HEK293 (cell line): ENCODE results near the gene SMIM41.
A peak's percentile ranks its signal among the peaks of the same experiment; 100 is the strongest.

Experiments
- CTCF ChIA-PET: fragments of 350-600 bp; formaldehyde crosslinking; extraction: SDS; loops from one replicate; lab custom pipeline; 2021; ENCODE audit warnings: antibody characterized with exemption; lab: Yijun Ruan, JAX
- POLR2A ChIA-PET: fragments of 300-600 bp; formaldehyde crosslinking; extraction: SDS; loops from one replicate; lab custom pipeline; 2020; ENCODE audit warnings: antibody characterized with exemption, inconsistent platforms; lab: Yijun Ruan, JAX
- H3K27ac ChIP-seq: fragments of 200-500 bp; sonication (Bioruptor generic); 2 replicates; pipeline ENCODE4 v1.5.1; 2014; ENCODE audit warnings: low read depth, low read length, control low read depth, inconsistent platforms; ENCODE audit errors: extremely low read depth
- H3K36me3 ChIP-seq, 2 experiments: fragments of 200-500 bp in 1 of 2; sonication (Bioruptor generic) in 1 of 2; 1 replicate in 1 of 2; 2 replicates in 1 of 2; pipeline ENCODE4 v1.5.1; 2014 to 2017; ENCODE audit warnings: inconsistent platforms in 2 of 2, low read length in 2 of 2; ENCODE audit not compliant: control insufficient read depth in 2 of 2, insufficient read depth in 1 of 2
- H3K4me1 ChIP-seq: fragments of 200-500 bp; sonication (Bioruptor generic); 2 replicates; pipeline ENCODE4 v1.5.1; 2014; ENCODE audit warnings: mild to moderate bottlenecking, low read length, inconsistent platforms; ENCODE audit not compliant: control insufficient read depth, insufficient read depth
- H3K4me3 ChIP-seq: 2 replicates; pipeline ENCODE4 v1.5.1; 2011; ENCODE audit warnings: low read depth, mild to moderate bottlenecking, control low read depth, low read length, moderate library complexity
- H3K9me3 ChIP-seq: fragments of 200-500 bp; sonication (Bioruptor generic); 2 replicates; pipeline ENCODE4 v1.5.1; 2014; ENCODE audit warnings: low read depth, low read length, inconsistent platforms; ENCODE audit not compliant: control insufficient read depth, insufficient read depth
- BCL11B ChIP-seq: fragments of 450-650 bp; formaldehyde crosslinking; IDR thresholded peaks from 2 replicates; pipeline ENCODE4 v1.5.1; 2016; ENCODE audit warnings: low read depth, missing biosample characterization, missing genetic modification characterization
- PATZ1 ChIP-seq: fragments of 450-650 bp; formaldehyde crosslinking; IDR thresholded peaks from 2 replicates; pipeline ENCODE4 v1.5.1; 2016; ENCODE audit warnings: missing biosample characterization, missing genetic modification characterization
- REST ChIP-seq: fragments of 450-650 bp; formaldehyde crosslinking; IDR thresholded peaks from 2 replicates; pipeline ENCODE4 v1.5.1; 2016; ENCODE audit warnings: missing biosample characterization, missing genetic modification characterization
- SALL2 ChIP-seq: fragments of 450-650 bp; formaldehyde crosslinking; IDR thresholded peaks from 2 replicates; pipeline ENCODE4 v1.5.0; 2017; ENCODE audit warnings: missing biosample characterization, mild to moderate bottlenecking, missing genetic modification characterization, borderline replicate concordance
- SCRT2 ChIP-seq: fragments of 450-650 bp; formaldehyde crosslinking; IDR thresholded peaks from 2 replicates; pipeline ENCODE4 v1.5.1; 2016; ENCODE audit warnings: missing biosample characterization, missing genetic modification characterization
- SETDB1 ChIP-seq: IDR thresholded peaks from one replicate; pipeline ENCODE4 v1.6.1; 2017; ENCODE audit warnings: mild to moderate bottlenecking, low read length, moderate library complexity, mixed read lengths; ENCODE audit not compliant: insufficient read length
- ZBTB17 ChIP-seq: fragments of 450-650 bp; formaldehyde crosslinking; IDR thresholded peaks from 2 replicates; pipeline ENCODE4 v1.5.1; 2016; ENCODE audit warnings: missing biosample characterization, missing genetic modification characterization
- ZNF175 ChIP-seq: fragments of 450-650 bp; formaldehyde crosslinking; IDR thresholded peaks from 2 replicates; pipeline ENCODE4 v1.5.1; 2016; ENCODE audit warnings: missing biosample characterization, missing genetic modification characterization
- ZNF354C ChIP-seq: fragments of 450-650 bp; formaldehyde crosslinking; IDR thresholded peaks from 2 replicates; pipeline ENCODE4 v1.5.1; 2016; ENCODE audit warnings: missing biosample characterization, missing genetic modification characterization, low read depth, borderline replicate concordance
- ZNF404 ChIP-seq: fragments of 450-650 bp; formaldehyde crosslinking; IDR thresholded peaks from 2 replicates; pipeline ENCODE4 v1.5.1; 2017; ENCODE audit warnings: missing biosample characterization, missing genetic modification characterization
- ZNF423 ChIP-seq: fragments of 450-650 bp; formaldehyde crosslinking; IDR thresholded peaks from 2 replicates; pipeline ENCODE4 v1.5.1; 2016; ENCODE audit warnings: missing biosample characterization, missing genetic modification characterization
- ZNF426 ChIP-seq: fragments of 450-650 bp; formaldehyde crosslinking; IDR thresholded peaks from 2 replicates; pipeline ENCODE4 v1.5.1; 2017; ENCODE audit warnings: missing biosample characterization, missing genetic modification characterization, mild to moderate bottlenecking, inconsistent platforms, moderate library complexity
- ZNF513 ChIP-seq: fragments of 450-650 bp; IDR thresholded peaks from 2 replicates; pipeline ENCODE4 v1.5.1; 2018; ENCODE audit warnings: missing biosample characterization, missing genetic modification characterization
- ZNF549 ChIP-seq: fragments of 450-650 bp; IDR thresholded peaks from 2 replicates; pipeline ENCODE4 v1.5.1; 2018; ENCODE audit warnings: missing biosample characterization, missing genetic modification characterization, mild to moderate bottlenecking, inconsistent platforms, moderate library complexity
- ZNF600 ChIP-seq: fragments of 450-650 bp; formaldehyde crosslinking; IDR thresholded peaks from 2 replicates; pipeline ENCODE4 v1.5.1; 2016; ENCODE audit warnings: missing biosample characterization, missing genetic modification characterization
- ZNF785 ChIP-seq: fragments of 450-650 bp; formaldehyde crosslinking; IDR thresholded peaks from 2 replicates; pipeline ENCODE4 v1.5.1; 2016; ENCODE audit warnings: missing biosample characterization, missing genetic modification characterization
- TF ChIP-seq, protein P1 (sequence below): fragments of 450-650 bp; formaldehyde crosslinking; optimal IDR thresholded peaks from 2 replicates; pipeline ENCODE3; 2016; ENCODE audit warnings: missing biosample characterization, mild to moderate bottlenecking, missing genetic modification characterization
- TF ChIP-seq, protein P2 (sequence below): fragments of 450-650 bp; formaldehyde crosslinking; IDR thresholded peaks from 2 replicates; pipeline ENCODE4 v1.5.1; 2016; ENCODE audit warnings: missing biosample characterization, missing genetic modification characterization, low read depth

Gene SMIM41

DNA sequence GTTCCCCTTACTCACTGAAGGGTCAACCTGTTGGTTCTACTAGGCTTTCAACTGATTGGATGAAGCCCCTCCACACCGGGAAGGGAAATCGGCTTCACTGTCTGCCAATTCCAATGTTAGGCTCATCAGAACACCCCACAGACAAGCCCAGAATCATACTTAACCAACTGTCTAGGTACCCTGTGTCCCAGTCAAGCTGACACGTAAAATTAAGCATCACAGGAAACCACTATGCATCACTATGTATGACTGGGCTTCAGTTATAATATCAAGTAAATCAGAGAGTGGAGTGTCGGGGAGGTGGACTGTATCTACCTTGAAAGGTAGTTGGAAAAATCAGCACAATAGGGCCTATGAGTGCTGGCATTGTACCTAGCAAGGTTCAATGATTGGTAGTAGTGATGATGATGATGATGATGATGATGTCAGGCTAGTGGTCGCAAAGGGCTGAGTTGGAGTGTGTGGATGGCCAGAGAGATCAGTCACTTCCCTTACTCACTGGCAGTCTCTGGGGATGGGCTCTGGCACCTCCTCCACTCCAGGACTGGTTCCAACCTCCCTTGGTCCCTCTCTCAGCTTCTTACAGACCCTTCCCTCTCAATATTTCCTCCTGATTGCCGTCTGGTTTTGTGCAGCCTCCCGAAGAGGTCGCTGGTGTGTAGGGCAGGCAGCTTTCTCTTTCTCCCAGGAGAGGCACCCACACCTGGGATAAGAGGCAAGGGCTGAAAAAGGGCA is 13.0 kb upstream of the SMIM41 start:
- Histone ChIP-seq H3K4me3 (no peak overlapping the region), H3K36me3 (no peaks in the 10 kb centered on the region), H3K9me3 (no peaks in the 10 kb centered on the region), H3K4me1 (0 out of 2 replicates have a peak, but pooled peaks cover 4% of the 10 kb centered on the region), H3K27ac (no peak overlapping the region)
- POLR2A ChIA-PET = no interaction called here
- CTCF ChIA-PET = interaction anchor here (0.7 to 34.8 kb wide), 6 partner anchors 9 to 1067 kb away, joined by 3 to 794 read pairs (median 4); partner anchors contain the start of gene NR4A1
- TF ChIP-seq ZNF354C (tag by site-specific recombination) (no peak), SCRT2 (tag by site-specific recombination) (0 out of 2 replicates have a peak, but pooled peaks have one; percentile 25), PATZ1 (tag by site-specific recombination) (no peak), ZNF175 (tag by site-specific recombination) (no peak), ZNF404 (tag by site-specific recombination) (no peak), ZNF426 (no peak), ZNF513 (tag by site-specific recombination) (peak; percentile 72), SETDB1 (no peak), ZNF423 (tag by site-specific recombination) (no peak)

- CTCF ChIA-PET = interaction anchor here (0.7 to 34.8 kb wide), 7 partner anchors 10 to 1066 kb away, joined by 3 to 794 read pairs (median 4); partner anchors contain the start of gene NR4A1
These were observed 12.5 kb upstream of the SMIM41 start for GRCh38 chr12:52067081-52067374.

GRCh38 chr12:52069327-52070184 is 9.9 kb upstream of the SMIM41 start, which contains the start of gene ATG101:
TSS of gene ATG101 (plus strand) at chr12:52069978. CDS start at chr12:52073651, 3,673 bp downstream.
- ChIA-PET POLR2A (interaction anchor here (0.6 to 2.5 kb wide), 13 partner anchors 13 to 136 kb away, joined by 3 to 24 read pairs (median 4); partner anchors contain the start of genes NR4A1 and TAMALIN), CTCF (interaction anchor here (0.8 to 34.8 kb wide), 10 partner anchors 8 to 100 kb away, joined by 3 to 794 read pairs (median 6); no protein-coding TSS in a partner anchor)
- no peaks in the 10 kb centered on the region for H3K9me3 ChIP-seq
- H3K4me1 ChIP-seq = 0 out of 2 replicates have a peak, but pooled peaks cover 7% of the 10 kb centered on the region
- H3K4me3 ChIP-seq = peak within 1 kb of the TSS; percentile 87
- peaks cover 1 to 26% of the 10 kb centered on the region in 2 experiments; a peak in 2 of 3 replicates for H3K36me3 ChIP-seq
- peak within 1 kb of the TSS; percentile 92 for H3K27ac ChIP-seq
- TF ChIP-seq BCL11B (tag by site-specific recombination) (no peak), ZNF785 (tag by site-specific recombination) (no peak), SALL2 (tag by site-specific recombination) (no peak), SETDB1 (no peak), REST (tag by site-specific recombination) (no peak), ZNF549 (tag by site-specific recombination) (no peak)
- TF ChIP-seq, protein P1, sequence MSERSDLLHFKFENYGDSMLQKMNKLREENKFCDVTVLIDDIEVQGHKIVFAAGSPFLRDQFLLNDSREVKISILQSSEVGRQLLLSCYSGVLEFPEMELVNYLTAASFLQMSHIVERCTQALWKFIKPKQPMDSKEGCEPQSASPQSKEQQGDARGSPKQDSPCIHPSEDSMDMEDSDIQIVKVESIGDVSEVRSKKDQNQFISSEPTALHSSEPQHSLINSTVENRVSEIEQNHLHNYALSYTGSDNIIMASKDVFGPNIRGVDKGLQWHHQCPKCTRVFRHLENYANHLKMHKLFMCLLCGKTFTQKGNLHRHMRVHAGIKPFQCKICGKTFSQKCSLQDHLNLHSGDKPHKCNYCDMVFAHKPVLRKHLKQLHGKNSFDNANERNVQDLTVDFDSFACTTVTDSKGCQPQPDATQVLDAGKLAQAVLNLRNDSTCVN = peak; percentile 80

More at GRCh38 chr12:52067081-52067374, 12.5 kb upstream of the SMIM41 start:
- POLR2A ChIA-PET = no interaction called here
- no peak overlapping the region for H3K4me3 ChIP-seq
- H3K9me3 ChIP-seq = no peaks in the 10 kb centered on the region
- peaks cover 0 to 3% of the 10 kb centered on the region in 2 experiments; a peak in 1 of 3 replicates for H3K36me3 ChIP-seq
- H3K4me1 ChIP-seq = 0 out of 2 replicates have a peak, but pooled peaks cover 4% of the 10 kb centered on the region
- no peak overlapping the region for H3K27ac ChIP-seq
- TF ChIP-seq ZBTB17 (tag by site-specific recombination) (peak; percentile 51), ZNF600 (tag by site-specific recombination) (peak; percentile 66)
- TF ChIP-seq, protein P2, sequence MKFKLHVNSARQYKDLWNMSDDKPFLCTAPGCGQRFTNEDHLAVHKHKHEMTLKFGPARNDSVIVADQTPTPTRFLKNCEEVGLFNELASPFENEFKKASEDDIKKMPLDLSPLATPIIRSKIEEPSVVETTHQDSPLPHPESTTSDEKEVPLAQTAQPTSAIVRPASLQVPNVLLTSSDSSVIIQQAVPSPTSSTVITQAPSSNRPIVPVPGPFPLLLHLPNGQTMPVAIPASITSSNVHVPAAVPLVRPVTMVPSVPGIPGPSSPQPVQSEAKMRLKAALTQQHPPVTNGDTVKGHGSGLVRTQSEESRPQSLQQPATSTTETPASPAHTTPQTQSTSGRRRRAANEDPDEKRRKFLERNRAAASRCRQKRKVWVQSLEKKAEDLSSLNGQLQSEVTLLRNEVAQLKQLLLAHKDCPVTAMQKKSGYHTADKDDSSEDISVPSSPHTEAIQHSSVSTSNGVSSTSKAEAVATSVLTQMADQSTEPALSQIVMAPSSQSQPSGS (tag by site-specific recombination) = no peak
- TF ChIP-seq, all 188 proteins: peak for 2
